PFSK-1 (cell line): ENCODE results near the gene CTNND2.

Experiments used
- FOXP2 ChIP-seq: optimal IDR thresholded peaks from 2 replicates; pipeline ENCODE3; 2011; ENCODE audit warnings: borderline replicate concordance, control low read depth, inconsistent platforms; ENCODE audit not compliant: insufficient read depth; ENCODE audit errors: extremely low read length, extremely low read depth
- POLR2AphosphoS5 ChIP-seq: IDR thresholded peaks from 2 replicates; pipeline ENCODE4 v1.6.1; 2012; ENCODE audit warnings: low read depth, mild to moderate bottlenecking, control low read depth, low read length, moderate library complexity
- REST ChIP-seq, 2 experiments: IDR thresholded peaks; 2 replicates each; pipeline versions ENCODE4 v1.6.1 to v1.8.0; 2011 to 2012; ENCODE audit warnings: low read depth in 2 of 2, low read length in 2 of 2, control low read depth in 1 of 2, inconsistent platforms in 1 of 2, mild to moderate bottlenecking in 1 of 2, moderate library complexity in 1 of 2; ENCODE audit not compliant: insufficient read depth in 1 of 2
- SIN3A ChIP-seq: IDR thresholded peaks from 2 replicates; pipeline ENCODE4 v1.6.1; 2012; ENCODE audit warnings: mild to moderate bottlenecking, low read length, moderate library complexity, borderline replicate concordance; ENCODE audit not compliant: insufficient read depth
- TAF1 ChIP-seq: IDR thresholded peaks from 2 replicates; pipeline ENCODE4 v1.6.1; 2012; ENCODE audit warnings: low read length, control low read depth, borderline replicate concordance; ENCODE audit not compliant: insufficient read depth

- no peak for TF ChIP-seq POLR2AphosphoS5
- no peak for TF ChIP-seq SIN3A
- no peak for TF ChIP-seq REST (IDR thresholded peaks at IDR 0.05; ENCODE audit: insufficient read depth in 1 of 2, low read depth in 2 of 2, low read length in 2 of 2)
- TF ChIP-seq TAF1, result no peak
- TF ChIP-seq FOXP2, result no peak
These were observed 894.7 kb downstream of the CTNND2 start for GRCh38 chr5:11009576-11009975.
